T-helper 22 cell (primary cell): ENCODE data around the gene PLCXD3.
"Not testable (repeated sequence)": the region's sequence is repeated elsewhere in the genome, so short reads cannot be mapped to it uniquely, and the experiment has no call there.

Experiments
- DNase-seq: peaks from one replicate; pipeline ENCODE4 v3.0.0-alpha.2; 2020; ENCODE audit warnings: low read depth

Gene PLCXD3

GRCh38 chr5:41510176-41510831, at the start of gene PLCXD3:
TSS of gene PLCXD3 (minus strand) at chr5:41510601. CDS start at chr5:41510526, 75 bp downstream.
- no peak for DNase-seq

- no peak for DNase-seq
These were observed 48.8 kb upstream of the PLCXD3 start for GRCh38 chr5:41559184-41559583.

- no peak for DNase-seq
These were observed 47.9 kb upstream of the PLCXD3 start for GRCh38 chr5:41558295-41558694.

- DNase-seq: no peak
These were observed 37.6 kb upstream of the PLCXD3 start for GRCh38 chr5:41547991-41548390.

- DNase-seq: no peak
These were observed 31.8 kb upstream of the PLCXD3 start for GRCh38 chr5:41542183-41542582.

GRCh38 chr5:41539454-41539853, 29.1 kb upstream of the PLCXD3 start:
- DNase-seq: no peak

GRCh38 chr5:41537581-41537980, 27.2 kb upstream of the PLCXD3 start:
- DNase-seq: no peak

- DNase-seq: no peak
These were observed 22.1 kb upstream of the PLCXD3 start for GRCh38 chr5:41532485-41532884.

GRCh38 chr5:41527201-41527779, 16.9 kb upstream of the PLCXD3 start:
- no peak for DNase-seq

GRCh38 chr5:41526699-41527098, 16.3 kb upstream of the PLCXD3 start:
- no peak for DNase-seq

- DNase-seq: no peak
These were observed 13.8 kb upstream of the PLCXD3 start for GRCh38 chr5:41524174-41524573.

- no peak for DNase-seq
These were observed 11.9 kb upstream of the PLCXD3 start for GRCh38 chr5:41522193-41522786.

- no peak for DNase-seq
These were observed 9.4 kb upstream of the PLCXD3 start for GRCh38 chr5:41519801-41520200.

GRCh38 chr5:41517909-41518308, 7.5 kb upstream of the PLCXD3 start:
- DNase-seq: no peak

GRCh38 chr5:41511241-41511640, 840 bp upstream of the PLCXD3 start:
- no peak for DNase-seq

- DNase-seq: no peak
These were observed 814 bp downstream of the PLCXD3 start for GRCh38 chr5:41509399-41510175.

GRCh38 chr5:41508696-41509398, 1.6 kb downstream of the PLCXD3 start:
- no peak for DNase-seq

- no peak for DNase-seq
These were observed 2.2 kb downstream of the PLCXD3 start for GRCh38 chr5:41508186-41508585.

- DNase-seq: no peak
These were observed 2.9 kb downstream of the PLCXD3 start for GRCh38 chr5:41507501-41507900.

GRCh38 chr5:41503860-41504259, 6.5 kb downstream of the PLCXD3 start:
- DNase-seq: no peak

- no peak for DNase-seq
These were observed 7.1 kb downstream of the PLCXD3 start for GRCh38 chr5:41503310-41503709.

- not testable (repeated sequence) for DNase-seq
These were observed 16.8 kb downstream of the PLCXD3 start for GRCh38 chr5:41493490-41494126.
